ENCODE results near the gene SLC8A1.

The SLC8A1 gene

GRCh38 chr2:40159333-40159732 lies 292.6 kb downstream of the SLC8A1 start:
- H3K9me2 ChIP-seq (replicated peaks; ENCODE audit: low read depth, low read length), result no peaks in the 10 kb centered on the region
- no peak overlapping the region for H3K4me3 ChIP-seq (ENCODE audit: low read length, poor library complexity, severe bottlenecking)
- TF ChIP-seq EZH2phosphoT487 (IDR thresholded peaks at IDR 0.05; ENCODE audit: borderline replicate concordance), result no peak
- no peak for TF ChIP-seq CTCF (conservative IDR thresholded peaks at IDR 0.05; ENCODE audit: low read length)
- H3K79me2 ChIP-seq (ENCODE audit: insufficient read depth, low read length), result no peaks in the 10 kb centered on the region
- no peaks in the 10 kb centered on the region for H3K4me1 ChIP-seq (ENCODE audit: insufficient read depth, low read length, poor library complexity, severe bottlenecking)
- H2AFZ ChIP-seq (ENCODE audit: low read length), result no peak overlapping the region
- H3F3A ChIP-seq (ENCODE audit: low read depth), result no peaks in the 10 kb centered on the region
- H3K9me3 ChIP-seq (ENCODE audit: insufficient read depth, low read depth, low read length), result no peaks in the 10 kb centered on the region
- no peaks in the 10 kb centered on the region for H3K36me3 ChIP-seq (ENCODE audit: insufficient read depth, low read length)
- no peak overlapping the region for H3K9ac ChIP-seq (ENCODE audit: low read depth, low read length, poor library complexity, severe bottlenecking)
- no peaks in the 10 kb centered on the region for H3K27me3 ChIP-seq (ENCODE audit: insufficient read depth, low read length, poor library complexity, severe bottlenecking)
- H4K20me1 ChIP-seq (ENCODE audit: insufficient read depth, low read length, poor library complexity, severe bottlenecking), result no peaks in the 10 kb centered on the region
- no peak overlapping the region for H3K4me2 ChIP-seq (ENCODE audit: low read depth, low read length, poor library complexity, severe bottlenecking)

- no peak overlapping the region for H3K4me2 ChIP-seq (ENCODE audit: low read depth, low read length, poor library complexity, severe bottlenecking)
- no peaks in the 10 kb centered on the region for H3K27me3 ChIP-seq (ENCODE audit: insufficient read depth, low read length, poor library complexity, severe bottlenecking)
- no peak overlapping the region for H3K9ac ChIP-seq (ENCODE audit: low read depth, low read length, poor library complexity, severe bottlenecking)
- no peaks in the 10 kb centered on the region for H3K9me2 ChIP-seq (replicated peaks; ENCODE audit: low read depth, low read length)
- no peaks in the 10 kb centered on the region for H3K4me1 ChIP-seq (ENCODE audit: insufficient read depth, low read length, poor library complexity, severe bottlenecking)
- H3K4me3 ChIP-seq (ENCODE audit: low read length, poor library complexity, severe bottlenecking), result no peak overlapping the region
- no peaks in the 10 kb centered on the region for H4K20me1 ChIP-seq (ENCODE audit: insufficient read depth, low read length, poor library complexity, severe bottlenecking)
- no peaks in the 10 kb centered on the region for H3K79me2 ChIP-seq (ENCODE audit: insufficient read depth, low read length)
- no peaks in the 10 kb centered on the region for H3K9me3 ChIP-seq (ENCODE audit: insufficient read depth, low read depth, low read length)
- no peaks in the 10 kb centered on the region for H3K36me3 ChIP-seq (ENCODE audit: insufficient read depth, low read length)
- no peaks in the 10 kb centered on the region for H3F3A ChIP-seq (ENCODE audit: low read depth)
- no peak overlapping the region for H2AFZ ChIP-seq (ENCODE audit: low read length)
- TF ChIP-seq CTCF (conservative IDR thresholded peaks at IDR 0.05; ENCODE audit: low read length) (no peak), EZH2phosphoT487 (IDR thresholded peaks at IDR 0.05; ENCODE audit: borderline replicate concordance) (no peak)
These were observed 293.1 kb downstream of the SLC8A1 start for GRCh38 chr2:40158781-40159180.

- no peaks in the 10 kb centered on the region for H3K36me3 ChIP-seq (ENCODE audit: insufficient read depth, low read length)
- no peak overlapping the region for H3K4me2 ChIP-seq (ENCODE audit: low read depth, low read length, poor library complexity, severe bottlenecking)
- no peaks in the 10 kb centered on the region for H3K9me3 ChIP-seq (ENCODE audit: insufficient read depth, low read depth, low read length)
- H3K4me1 ChIP-seq (ENCODE audit: insufficient read depth, low read length, poor library complexity, severe bottlenecking), result no peaks in the 10 kb centered on the region
- TF ChIP-seq EZH2phosphoT487 (IDR thresholded peaks at IDR 0.05; ENCODE audit: borderline replicate concordance), result no peak
- no peak for TF ChIP-seq CTCF (conservative IDR thresholded peaks at IDR 0.05; ENCODE audit: low read length)
- H4K20me1 ChIP-seq (ENCODE audit: insufficient read depth, low read length, poor library complexity, severe bottlenecking), result no peaks in the 10 kb centered on the region
- H2AFZ ChIP-seq (ENCODE audit: low read length), result no peak overlapping the region
- no peaks in the 10 kb centered on the region for H3K79me2 ChIP-seq (ENCODE audit: insufficient read depth, low read length)
- no peaks in the 10 kb centered on the region for H3K9me2 ChIP-seq (replicated peaks; ENCODE audit: low read depth, low read length)
- no peaks in the 10 kb centered on the region for H3F3A ChIP-seq (ENCODE audit: low read depth)
- H3K27me3 ChIP-seq (ENCODE audit: insufficient read depth, low read length, poor library complexity, severe bottlenecking), result no peaks in the 10 kb centered on the region
- H3K4me3 ChIP-seq (ENCODE audit: low read length, poor library complexity, severe bottlenecking), result no peak overlapping the region
- no peak overlapping the region for H3K9ac ChIP-seq (ENCODE audit: low read depth, low read length, poor library complexity, severe bottlenecking)
These were observed 296.2 kb downstream of the SLC8A1 start for GRCh38 chr2:40155728-40156127.
